T-cell (primary cell): ENCODE results near the gene INPP5A. TPM values are rescaled to one million over a fixed set of nuclear protein-coding genes. Genes with fewer than 3 reads are reported as not detected.

Experiments used
- total RNA-seq, 35 experiments: library from RNA in 6 of 35; stranded (reverse) in 6 of 35; fragments of 120-200 nt in 1 of 35; gene quantifications; one replicate each; pipeline versions ENCODE4 v1.2.1 to v1.2.4 and lab custom pipeline; 2013 to 2026

INPP5A gene
- total RNA-seq, 5 donors from 2014 or later (not counting 1 experiment from before 2014, with no cell fraction given): 20.9 to 23.1 (median 22.9) TPM

Other genes starting within 250 kb of the INPP5A start
- 10 to 100 TPM in 3 of 5 donors, 1 to 10 TPM in 2; 5.8 to 16.4 (median 12.2) TPM for gene STK32C, start 229.8 kb upstream of the INPP5A start, total RNA-seq
- gene LRRC27, start 205.6 kb upstream of the INPP5A start, total RNA-seq: 1 to 10 TPM; 3.1 to 7.8 (median 7.0) TPM
- gene PWWP2B, start 140.6 kb upstream of the INPP5A start, total RNA-seq: 10 to 100 TPM; 11.5 to 15.3 (median 13.6) TPM
- not detected for gene NKX6-2, start 248.4 kb downstream of the INPP5A start, total RNA-seq